GM12891 (cell line): ENCODE measurements around the gene NFATC1.

Experiments
- POLR2A ChIP-seq: IDR thresholded peaks from 2 replicates; pipeline ENCODE4 v1.6.1; 2011; ENCODE audit warnings: low read depth, low read length, control low read depth
- POLR2AphosphoS5 ChIP-seq: IDR thresholded peaks from 2 replicates; pipeline ENCODE4 v1.6.1; 2011; ENCODE audit warnings: low read depth, low read length, control low read depth
- POU2F2 ChIP-seq: IDR thresholded peaks from 2 replicates; pipeline ENCODE4 v1.6.1; 2011; ENCODE audit warnings: low read depth, mild to moderate bottlenecking, control low read depth, low read length, moderate library complexity

DNA sequence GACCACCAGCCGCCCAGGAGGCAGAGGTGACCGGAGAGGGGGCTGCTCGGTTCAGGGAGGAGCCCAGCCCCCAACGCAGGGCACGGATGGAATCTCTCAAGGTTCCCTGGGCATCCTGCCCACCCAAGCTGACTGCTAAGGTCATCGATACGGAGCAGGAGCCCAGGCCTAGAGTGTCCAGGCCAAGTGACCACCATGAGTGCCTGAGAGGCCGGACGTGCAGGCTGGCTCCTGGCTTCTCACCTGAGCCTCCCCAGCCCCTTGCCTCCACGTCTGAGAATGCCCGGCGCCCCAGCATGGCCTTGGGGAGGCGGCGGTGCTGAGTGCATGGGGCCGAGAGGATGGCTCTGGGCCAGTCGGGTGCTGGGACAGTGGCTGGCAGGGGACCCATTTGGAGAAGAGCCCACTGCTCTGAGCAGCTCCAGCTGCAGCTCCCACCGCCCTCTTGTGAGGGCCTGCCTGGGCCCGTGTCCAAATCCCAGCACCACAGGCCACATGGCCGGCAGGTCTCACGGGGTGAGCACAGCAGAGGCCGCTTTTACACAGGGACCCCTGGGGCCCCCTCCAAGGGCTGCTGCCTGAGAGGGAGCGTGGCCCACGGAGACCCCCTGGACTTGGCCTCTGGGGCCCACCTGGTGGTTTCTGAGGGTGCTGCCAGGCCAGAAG lies 181.1 kb downstream of the NFATC1 start:
- TF ChIP-seq POLR2AphosphoS5 (no peak), POLR2A (no peak), POU2F2 (no peak)
